Ascending aorta (tissue), 2 donors: ENCODE data around the gene CHRNA4. TPM values are rescaled to one million over a fixed set of nuclear protein-coding genes. Genes with fewer than 3 reads are reported as not detected.
"Not testable (repeated sequence)": the region's sequence is repeated elsewhere in the genome, so short reads cannot be mapped to it uniquely, and the experiment has no call there.

Experiments
- DNase-seq, 2 donors: peaks; one replicate each; pipeline ENCODE4 v3.0.0-alpha.2; 2019; ENCODE audit warnings: low spot score in 2 of 2
- H3K27ac ChIP-seq, 2 donors: fragments of 200-600 bp; sonication (generic); one replicate each; pipeline ENCODE4 v1.5.1; 2016 to 2017; ENCODE audit warnings: mild to moderate bottlenecking in 1 of 2
- H3K27me3 ChIP-seq: fragments of 200-600 bp; sonication (generic); one replicate; pipeline ENCODE4 v1.5.1; 2017
- H3K36me3 ChIP-seq, 2 donors: fragments of 200-600 bp; sonication (generic); one replicate each; pipeline ENCODE4 v1.5.1; 2016
- H3K4me1 ChIP-seq, 2 donors: fragments of 200-600 bp; sonication (generic); one replicate each; pipeline ENCODE4 v1.5.1; 2016 to 2017; ENCODE audit warnings: mild to moderate bottlenecking in 1 of 2
- H3K4me3 ChIP-seq, 2 donors: fragments of 200-600 bp; sonication (generic); one replicate each; pipeline ENCODE4 v1.5.1; 2016 to 2017; ENCODE audit warnings: mild to moderate bottlenecking in 1 of 2
- H3K9me3 ChIP-seq, 2 donors: fragments of 200-600 bp; sonication (generic); one replicate each; pipeline ENCODE4 v1.5.1; 2016
- CTCF ChIP-seq, 3 experiments: fragments of 200-600 bp in 2 of 3; fragments of 450-650 bp in 1 of 3; sonication (generic) in 2 of 3; IDR thresholded peaks; one replicate each; pipeline ENCODE4 v1.5.1; 2016 to 2019; ENCODE audit warnings: antibody characterized with exemption in 3 of 3, mild to moderate bottlenecking in 1 of 3, moderate library complexity in 1 of 3
- intact Hi-C: fragments of 100-400 bp; cut with DNase I; formaldehyde crosslinking; loops from one replicate; pipeline ENCODE4 v1.15.1; 2023
- total RNA-seq: library from RNA; depleted of rRNA; stranded (reverse); fragments of >200 nt; gene quantifications from one replicate; pipeline ENCODE4 v1.1.0, GENCODE V29; 2016

Gene CHRNA4
- total RNA-seq, 1 donor from 2014 or later, result not detected

GRCh38 chr20:63307538-63308217 is 53.5 kb downstream of the CHRNA4 start:
- H3K27ac ChIP-seq, result no peak overlapping the region
- DNase-seq, result no peak
- peaks cover 4% of the 10 kb centered on the region for H3K27me3 ChIP-seq
- no peaks in the 10 kb centered on the region for H3K4me1 ChIP-seq
- H3K36me3 ChIP-seq, result no peaks in the 10 kb centered on the region
- H3K4me3 ChIP-seq, result no peak overlapping the region
- H3K9me3 ChIP-seq, result no peaks in the 10 kb centered on the region
- intact Hi-C loops, result no loop called here
- TF ChIP-seq CTCF (IDR thresholded peaks at IDR 0.05), result no peak

GRCh38 chr20:63306673-63307537 is 54.2 kb downstream of the CHRNA4 start:
- peaks cover 4% of the 10 kb centered on the region for H3K27me3 ChIP-seq
- intact Hi-C loops, result no loop called here

GRCh38 chr20:63305933-63306672 is 55.0 kb downstream of the CHRNA4 start:
- intact Hi-C loops, H3K27me3 ChIP-seq, DNase-seq, H3K36me3 ChIP-seq, H3K4me3 ChIP-seq, H3K9me3 ChIP-seq, H3K4me1 ChIP-seq, H3K27ac ChIP-seq: not testable (repeated sequence)

More at GRCh38 chr20:63306673-63307537, 54.2 kb downstream of the CHRNA4 start:
- H3K4me3 ChIP-seq, result no peak overlapping the region
- no peaks in the 10 kb centered on the region for H3K9me3 ChIP-seq
- H3K27ac ChIP-seq, result no peak overlapping the region
- DNase-seq, result no peak
- H3K4me1 ChIP-seq, result no peaks in the 10 kb centered on the region
- no peaks in the 10 kb centered on the region for H3K36me3 ChIP-seq
- TF ChIP-seq CTCF (IDR thresholded peaks at IDR 0.05), result no peak

GRCh38 chr20:63305393-63305792 is 55.8 kb downstream of the CHRNA4 start:
- Histone ChIP-seq H3K27me3 (peaks cover 4% of the 10 kb centered on the region), H3K36me3 (no peaks in the 10 kb centered on the region), H3K4me3 (no peak overlapping the region), H3K27ac (no peak overlapping the region), H3K4me1 (no peaks in the 10 kb centered on the region), H3K9me3 (no peaks in the 10 kb centered on the region)
- DNase-seq, result no peak
- intact Hi-C loops, result no loop called here
- TF ChIP-seq CTCF (IDR thresholded peaks at IDR 0.05), result no peak

- Histone ChIP-seq H3K27me3 (no peaks in the 10 kb centered on the region), H3K4me1 (no peaks in the 10 kb centered on the region), H3K36me3 (no peaks in the 10 kb centered on the region), H3K27ac (no peak overlapping the region), H3K4me3 (no peak overlapping the region), H3K9me3 (no peaks in the 10 kb centered on the region)
- TF ChIP-seq CTCF (IDR thresholded peaks at IDR 0.05), result no peak
- DNase-seq, result no peak
- intact Hi-C loops, result no loop called here
Observed at GRCh38 chr20:63303095-63303666, 58.0 kb downstream of the CHRNA4 start.
